ENCODE data around the gene SEMA3F. TPM values are rescaled to one million over a fixed set of nuclear protein-coding genes. Genes with fewer than 3 reads are reported as not detected.

SEMA3F gene
- total RNA-seq, 1 donor from 2014 or later, result 37.5 TPM

DNA sequence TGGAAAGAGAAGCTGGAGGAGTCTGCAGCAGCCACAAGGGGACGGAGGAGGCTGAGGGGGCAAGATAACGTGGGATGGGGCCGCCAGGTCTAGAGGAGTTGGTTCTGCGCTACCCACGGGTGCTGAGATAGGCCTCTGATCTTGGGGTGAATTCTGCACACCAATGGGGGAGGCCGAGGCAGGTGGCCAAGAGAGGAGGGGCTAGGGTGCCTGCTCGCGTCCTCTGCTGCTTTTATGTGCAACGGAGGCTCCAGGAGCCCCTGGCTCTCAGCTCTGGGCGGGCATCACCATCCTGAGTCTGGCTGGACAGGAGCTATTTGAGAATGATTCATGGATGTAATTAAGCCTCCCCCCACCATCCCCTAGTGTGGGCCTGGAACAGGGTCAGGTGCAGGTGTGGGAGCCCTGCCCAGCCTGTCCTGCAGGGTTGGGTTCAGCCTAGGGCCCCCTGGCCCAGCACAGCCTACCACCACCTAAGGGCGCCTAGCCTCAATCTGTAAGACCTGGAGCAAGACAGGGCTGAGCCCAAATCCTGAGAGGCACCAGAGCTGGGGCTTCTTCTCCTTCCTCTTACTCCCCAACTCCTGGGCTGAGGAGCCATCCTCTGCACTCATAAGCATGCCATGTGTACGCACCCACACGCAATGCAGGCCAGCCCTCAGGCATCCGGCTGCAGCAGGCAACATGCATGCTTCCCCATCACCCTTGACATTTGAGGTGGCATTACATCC, 32.3 kb upstream of the SEMA3F start:
- H3K9me3 Mint-ChIP-seq (ENCODE audit: low read depth), result no peaks in the 10 kb centered on the region
- H3K4me3 Mint-ChIP-seq (ENCODE audit: unreplicated experiment), result no peak overlapping the region
- peaks cover 11% of the 10 kb centered on the region for H3K36me3 Mint-ChIP-seq (ENCODE audit: low read depth)
- H3K4me1 Mint-ChIP-seq (ENCODE audit: low read depth), result peaks cover 55% of the 10 kb centered on the region
- TF ChIP-seq, protein P1, sequence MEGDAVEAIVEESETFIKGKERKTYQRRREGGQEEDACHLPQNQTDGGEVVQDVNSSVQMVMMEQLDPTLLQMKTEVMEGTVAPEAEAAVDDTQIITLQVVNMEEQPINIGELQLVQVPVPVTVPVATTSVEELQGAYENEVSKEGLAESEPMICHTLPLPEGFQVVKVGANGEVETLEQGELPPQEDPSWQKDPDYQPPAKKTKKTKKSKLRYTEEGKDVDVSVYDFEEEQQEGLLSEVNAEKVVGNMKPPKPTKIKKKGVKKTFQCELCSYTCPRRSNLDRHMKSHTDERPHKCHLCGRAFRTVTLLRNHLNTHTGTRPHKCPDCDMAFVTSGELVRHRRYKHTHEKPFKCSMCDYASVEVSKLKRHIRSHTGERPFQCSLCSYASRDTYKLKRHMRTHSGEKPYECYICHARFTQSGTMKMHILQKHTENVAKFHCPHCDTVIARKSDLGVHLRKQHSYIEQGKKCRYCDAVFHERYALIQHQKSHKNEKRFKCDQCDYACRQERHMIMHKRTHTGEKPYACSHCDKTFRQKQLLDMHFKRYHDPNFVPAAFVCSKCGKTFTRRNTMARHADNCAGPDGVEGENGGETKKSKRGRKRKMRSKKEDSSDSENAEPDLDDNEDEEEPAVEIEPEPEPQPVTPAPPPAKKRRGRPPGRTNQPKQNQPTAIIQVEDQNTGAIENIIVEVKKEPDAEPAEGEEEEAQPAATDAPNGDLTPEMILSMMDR (IDR thresholded peaks at IDR 0.05), result no peak
- no peaks in the 10 kb centered on the region for H3K27me3 Mint-ChIP-seq (ENCODE audit: low read depth)
- peak; percentile 65 for DNase-seq (ENCODE audit: low spot score)
- no peak overlapping the region for H3K27ac Mint-ChIP-seq (ENCODE audit: unreplicated experiment)

DNA sequence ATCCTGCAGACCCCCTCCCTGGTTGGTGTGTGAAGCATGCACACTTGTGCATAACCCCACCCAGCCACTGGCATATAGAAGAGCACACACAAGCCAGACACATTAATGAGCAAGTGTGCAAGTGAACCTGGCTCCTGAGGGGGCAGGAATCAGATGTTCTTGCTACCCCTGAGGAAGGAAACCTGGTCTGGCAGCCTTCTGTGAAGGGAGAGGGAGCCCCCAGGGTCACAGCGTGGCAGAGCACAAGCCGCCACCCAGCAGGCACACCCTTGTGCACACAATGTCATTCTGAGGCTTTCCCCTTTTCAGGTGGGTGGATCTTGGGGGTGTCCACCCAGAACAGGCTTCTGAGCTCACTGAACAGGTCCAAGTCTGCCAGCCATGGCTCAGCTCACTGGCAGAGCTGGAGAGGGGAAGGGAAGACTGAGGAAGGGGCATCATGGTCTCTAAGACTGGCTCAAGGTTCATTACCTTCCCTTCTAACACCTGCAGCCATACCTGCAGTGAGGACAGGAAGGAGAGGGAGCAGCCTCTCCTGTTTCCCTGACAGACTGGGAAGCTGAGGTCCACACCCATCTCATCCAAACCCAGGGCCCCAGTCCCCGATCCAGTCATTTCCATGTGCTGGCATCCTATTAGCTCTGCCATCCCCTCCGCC, 31.6 kb upstream of the SEMA3F start:
- DNase-seq (ENCODE audit: low spot score), result peak; percentile 54
- H3K36me3 Mint-ChIP-seq (ENCODE audit: low read depth), result peaks cover 4% of the 10 kb centered on the region
- H3K4me3 Mint-ChIP-seq (ENCODE audit: unreplicated experiment), result no peak overlapping the region
- TF ChIP-seq, protein P1 (IDR thresholded peaks at IDR 0.05), result no peak
- H3K4me1 Mint-ChIP-seq (ENCODE audit: low read depth), result peaks cover 58% of the 10 kb centered on the region
- no peaks in the 10 kb centered on the region for H3K27me3 Mint-ChIP-seq (ENCODE audit: low read depth)
- H3K9me3 Mint-ChIP-seq (ENCODE audit: low read depth), result no peaks in the 10 kb centered on the region
- no peak overlapping the region for H3K27ac Mint-ChIP-seq (ENCODE audit: unreplicated experiment)

DNA sequence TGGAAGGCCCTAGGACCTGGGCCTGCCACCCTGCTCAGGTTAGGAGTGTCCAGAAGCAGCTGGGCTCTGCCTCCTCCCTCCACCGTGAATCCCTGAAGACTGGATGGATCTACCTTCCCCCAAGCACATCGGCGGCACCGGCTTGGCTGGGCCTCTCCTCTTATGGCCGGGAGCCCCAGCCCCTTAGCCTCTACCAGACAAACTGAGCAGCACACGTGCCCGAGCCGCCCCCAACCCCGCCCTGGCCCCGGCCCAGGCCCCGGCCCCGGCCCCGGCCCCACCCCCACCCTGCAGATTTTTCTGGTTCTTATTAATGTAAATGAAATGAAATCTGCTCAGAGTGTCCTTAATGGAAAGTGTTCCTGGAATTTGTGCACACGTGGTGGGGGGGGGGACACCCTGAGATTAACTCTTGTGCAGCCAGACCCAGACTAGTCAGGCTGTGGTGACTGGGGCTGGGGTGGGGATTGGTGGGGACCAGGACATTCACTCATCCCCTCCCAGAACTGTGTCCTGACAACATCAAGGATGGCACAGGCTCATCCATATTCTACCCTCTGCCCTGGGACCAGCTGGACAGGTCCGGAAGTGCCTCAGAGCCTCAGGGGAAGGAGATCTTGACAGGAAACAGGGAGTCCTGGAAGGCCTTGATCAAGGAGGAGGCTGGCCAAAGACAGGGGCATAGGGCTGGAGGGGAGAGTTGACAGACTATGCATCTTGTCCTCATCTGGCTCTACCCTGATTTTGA, 30.9 kb upstream of the SEMA3F start:
- Mint-ChIP-seq H3K9me3 (ENCODE audit: low read depth) (no peaks in the 10 kb centered on the region), H3K36me3 (ENCODE audit: low read depth) (peaks cover 2% of the 10 kb centered on the region), H3K27me3 (ENCODE audit: low read depth) (no peaks in the 10 kb centered on the region), H3K4me1 (ENCODE audit: low read depth) (peaks cover 58% of the 10 kb centered on the region), H3K27ac (ENCODE audit: unreplicated experiment) (peak overlapping the region; percentile 57), H3K4me3 (ENCODE audit: unreplicated experiment) (peak overlapping the region; percentile 22)
- DNase-seq (ENCODE audit: low spot score), result peak; percentile 86
- TF ChIP-seq, protein P1 (IDR thresholded peaks at IDR 0.05), result no peak

DNA sequence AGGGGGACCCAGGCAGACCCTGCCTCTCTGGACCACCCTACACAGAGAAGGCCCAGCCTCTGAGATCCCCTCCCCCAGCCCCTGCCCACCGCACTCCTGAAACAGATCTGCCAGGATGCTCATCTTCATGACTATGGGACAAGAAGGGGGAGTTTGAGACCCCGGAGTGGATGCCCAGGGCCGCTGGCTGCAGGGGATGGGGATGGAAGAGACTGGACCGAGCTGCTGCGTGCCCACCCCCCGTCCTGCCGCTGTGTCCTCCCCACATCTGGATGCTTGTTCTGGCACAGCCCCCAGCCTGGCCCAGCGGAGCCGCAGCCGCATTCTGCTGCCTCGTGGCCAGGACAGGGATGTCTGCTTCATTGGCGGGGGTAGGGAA, 30.3 kb upstream of the SEMA3F start:
- Mint-ChIP-seq H3K27me3 (ENCODE audit: low read depth) (no peaks in the 10 kb centered on the region), H3K4me1 (ENCODE audit: low read depth) (peaks cover 58% of the 10 kb centered on the region), H3K9me3 (ENCODE audit: low read depth) (no peaks in the 10 kb centered on the region), H3K36me3 (ENCODE audit: low read depth) (peaks cover 1% of the 10 kb centered on the region), H3K27ac (ENCODE audit: unreplicated experiment) (peak overlapping the region; percentile 57), H3K4me3 (ENCODE audit: unreplicated experiment) (peak overlapping the region; percentile 22)
- peak; percentile 72 for DNase-seq (ENCODE audit: low spot score)
- TF ChIP-seq, protein P1 (IDR thresholded peaks at IDR 0.05), result no peak

Measured in chondrocyte (in vitro differentiated cells).